Stromal cell of bone marrow (primary cell): ENCODE measurements around the gene PERP.

Experiments
- DNase-seq: peaks from one replicate; pipeline ENCODE4 v3.0.0-alpha.2; 2012; ENCODE audit warnings: low read depth

Gene PERP

GRCh38 chr6:138044972-138045371 is 62.2 kb downstream of the PERP start:
- no peak for DNase-seq

- DNase-seq: peak; percentile 12
Observed at GRCh38 chr6:138044458-138044857, 62.8 kb downstream of the PERP start.
